Inflammatory macrophage treated with lipopolysaccharide for 4 hours (primary cell): ENCODE results near the gene SSPN.
A peak's percentile ranks its signal among the peaks of the same experiment; 100 is the strongest.

Experiments
- DNase-seq: peaks from one replicate; pipeline ENCODE4 v3.0.0-alpha.2; 2020

Gene SSPN

GRCh38 chr12:26287671-26288381 lies 92.5 kb downstream of the SSPN start:
- no peak for DNase-seq

GRCh38 chr12:26290565-26290964 lies 95.2 kb downstream of the SSPN start:
- no peak for DNase-seq

DNA sequence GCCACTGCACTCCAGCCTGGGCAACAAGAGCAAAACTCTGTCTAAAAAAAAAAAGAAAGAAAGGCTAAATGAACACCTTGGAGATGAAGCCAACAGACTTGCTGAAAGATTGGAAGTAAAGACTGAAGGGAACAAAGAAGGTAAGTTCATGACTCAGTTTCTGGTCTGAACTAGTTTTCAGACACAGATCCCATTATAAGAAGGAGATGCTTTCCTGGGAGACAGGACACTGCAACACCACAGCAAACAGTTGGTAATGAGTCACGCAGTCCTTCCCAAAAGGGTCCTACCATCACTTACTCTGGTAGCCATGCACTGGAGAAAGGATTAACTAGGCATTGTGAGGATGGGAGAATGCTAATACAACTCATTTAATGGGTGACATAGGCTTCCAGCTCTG lies 97.2 kb downstream of the SSPN start:
- no peak for DNase-seq

- no peak for DNase-seq
Observed at GRCh38 chr12:26293612-26294011, 98.2 kb downstream of the SSPN start.

DNA sequence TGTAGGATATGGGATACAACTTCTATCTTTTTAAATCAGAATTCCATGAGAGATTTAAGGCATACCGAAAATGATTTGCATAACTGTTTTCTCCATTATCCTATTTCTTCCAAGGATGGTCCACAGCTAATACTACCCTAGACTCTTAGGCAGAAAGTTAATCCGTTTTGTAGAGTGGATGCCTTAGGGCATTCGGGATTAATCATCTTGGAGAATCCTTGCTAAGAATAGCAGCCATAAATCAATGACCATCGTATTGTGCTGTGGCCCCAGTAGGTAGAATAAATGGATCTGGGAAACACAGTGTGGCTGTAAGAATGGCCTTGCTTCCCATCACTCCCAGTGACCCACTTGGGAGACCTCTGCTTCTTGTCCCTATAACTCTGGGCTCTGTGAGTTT lies 99.6 kb downstream of the SSPN start:
- DNase-seq = no peak

DNA sequence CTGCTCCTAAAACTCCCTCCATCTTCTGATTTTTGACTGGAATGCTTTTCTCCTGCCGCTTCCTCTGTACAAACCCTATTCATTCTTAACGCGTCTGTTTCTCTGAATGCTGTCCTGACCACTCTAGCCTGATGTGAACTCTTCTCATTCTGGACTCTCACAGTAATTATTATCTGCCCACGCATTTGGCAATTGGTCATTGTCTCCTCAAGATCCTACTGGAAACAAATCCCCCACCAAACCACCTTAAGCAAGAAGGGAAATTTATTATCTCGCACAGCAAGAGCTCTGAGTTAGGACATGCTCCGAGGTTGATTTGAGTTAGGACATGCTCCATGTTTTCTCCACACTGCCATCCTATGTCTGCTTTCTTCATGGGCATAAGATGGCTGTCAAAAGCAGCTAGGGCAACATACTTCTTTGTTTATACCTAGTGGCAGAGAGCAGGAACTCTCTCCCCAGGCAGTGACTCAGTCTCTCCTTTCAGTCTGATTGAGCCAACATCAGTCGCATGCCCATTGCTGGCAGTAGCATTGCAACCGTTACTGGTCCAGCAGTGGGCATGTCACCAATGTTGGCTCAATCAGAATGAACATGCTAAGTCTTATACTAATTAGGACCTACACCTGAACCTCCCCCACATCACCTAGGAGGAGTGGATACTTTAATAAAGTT lies 102.2 kb downstream of the SSPN start:
- DNase-seq = peak; percentile 86

DNA sequence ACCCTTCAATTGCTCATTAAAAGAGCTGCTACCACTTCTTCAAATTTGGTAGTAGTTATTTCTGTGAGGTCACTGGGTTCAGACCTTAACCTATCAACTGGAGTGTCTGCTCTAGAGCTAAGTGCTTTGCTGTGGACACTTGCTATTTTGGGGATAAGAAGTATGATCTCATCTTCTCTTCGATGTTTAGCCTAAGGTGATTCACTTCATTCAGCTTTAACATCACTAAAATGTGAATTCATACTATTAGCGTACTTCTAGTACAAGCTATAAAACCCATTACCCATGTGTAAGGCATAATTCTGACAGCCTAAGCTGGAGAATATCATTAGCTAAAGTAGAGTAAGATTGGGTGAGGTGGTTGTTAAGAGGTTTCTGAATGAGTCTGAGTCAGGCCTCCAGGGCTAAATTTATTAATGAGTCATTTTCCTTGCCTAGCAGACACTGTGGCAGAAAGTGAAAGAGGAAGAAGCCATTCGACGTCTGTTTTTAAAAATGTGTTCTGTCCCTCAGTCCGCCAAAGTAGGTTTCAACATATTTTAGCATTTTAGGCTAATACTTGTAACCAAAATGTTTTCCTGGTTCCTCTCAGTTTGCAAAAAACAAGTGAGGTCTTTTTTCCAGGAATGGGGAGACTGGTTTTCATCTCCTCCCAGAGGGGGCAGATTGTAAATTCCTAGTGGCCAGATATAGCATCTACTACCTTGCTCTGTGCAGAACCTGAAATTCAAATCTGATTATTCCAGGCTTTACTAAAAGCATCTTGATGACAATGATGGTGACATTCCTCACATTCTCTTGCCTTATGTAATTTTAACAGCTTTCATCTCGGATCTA lies 103.6 kb downstream of the SSPN start:
- DNase-seq = peak; percentile 98

GRCh38 chr12:26299751-26300150 lies 104.4 kb downstream of the SSPN start:
- DNase-seq = no peak
